ENCODE data around the gene SHANK1. TPM values are rescaled to one million over a fixed set of nuclear protein-coding genes. Genes with fewer than 3 reads are reported as not detected.
"Not testable (repeated sequence)": the region's sequence is repeated elsewhere in the genome, so short reads cannot be mapped to it uniquely, and the experiment has no call there.

The SHANK1 gene
- not detected for total RNA-seq

DNA sequence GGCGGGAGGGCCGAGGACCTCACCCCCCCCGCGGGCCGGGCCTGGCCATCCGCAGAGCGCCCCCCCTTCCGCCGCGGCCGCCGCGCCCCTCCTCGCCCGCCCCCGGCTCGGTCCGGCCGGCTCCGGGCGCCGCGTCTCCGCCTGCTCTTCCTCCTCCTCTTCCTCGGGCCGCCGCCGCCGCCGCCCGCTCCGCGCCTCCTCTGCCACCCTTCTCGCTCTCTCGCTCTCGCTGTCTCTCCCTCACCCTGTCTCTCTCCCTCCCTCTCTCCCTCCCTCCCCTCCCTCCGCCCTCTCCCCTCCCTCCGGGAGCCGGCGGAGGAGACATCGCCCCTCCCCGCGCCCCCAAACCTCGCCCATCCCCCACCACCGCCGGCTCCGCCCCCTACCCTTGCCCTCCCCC is at the start of gene SHANK1:
TSS of gene SHANK1 (minus strand) at position 237 of the 400 bp plus-strand sequence. CDS start 2,883 bp downstream, outside the sequence.
- peaks cover 8% of the 10 kb centered on the region for H3K4me1 Mint-ChIP-seq
- no peak within 1 kb of the TSS for H3K4me3 Mint-ChIP-seq
- no peaks in the 10 kb centered on the region for H3K36me3 Mint-ChIP-seq (ENCODE audit: low read depth)
- peaks cover 63% of the 10 kb centered on the region for H3K27me3 Mint-ChIP-seq
- no peaks in the 10 kb centered on the region for H3K9me3 Mint-ChIP-seq
- no peak for DNase-seq
- H3K27ac Mint-ChIP-seq = no peak within 1 kb of the TSS
- CTCF ChIA-PET = no interaction called here
- POLR2A ChIA-PET = no interaction called here

DNA sequence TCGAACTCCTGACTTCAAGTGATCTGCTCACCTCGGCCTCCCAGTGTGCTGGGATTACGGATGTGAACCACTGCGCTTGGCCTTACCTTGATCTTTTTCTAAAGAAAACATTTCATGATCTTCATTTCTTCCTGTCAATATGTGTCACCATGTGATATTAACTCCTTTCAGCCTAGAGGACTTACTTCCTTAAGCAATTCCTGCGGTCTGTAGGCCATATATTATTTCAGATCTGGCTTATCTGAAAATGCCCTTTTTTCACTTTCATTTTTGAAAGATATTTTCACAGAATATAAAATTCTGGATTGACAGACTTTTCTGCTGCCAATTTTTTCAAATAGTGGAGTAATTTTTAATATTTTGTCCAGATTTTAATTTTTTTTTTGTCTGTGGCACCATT is 48.7 kb upstream of the SHANK1 start:
- no peaks in the 10 kb centered on the region for H3K9me3 Mint-ChIP-seq
- no peaks in the 10 kb centered on the region for H3K4me1 Mint-ChIP-seq
- H3K36me3 Mint-ChIP-seq (ENCODE audit: low read depth) = no peaks in the 10 kb centered on the region
- CTCF ChIA-PET = no interaction called here
- H3K27ac Mint-ChIP-seq = no peak overlapping the region
- no peak for DNase-seq
- POLR2A ChIA-PET = no interaction called here
- no peaks in the 10 kb centered on the region for H3K27me3 Mint-ChIP-seq
- H3K4me3 Mint-ChIP-seq = no peak overlapping the region

GRCh38 chr19:50767263-50767662 is 47.7 kb upstream of the SHANK1 start:
- H3K36me3 Mint-ChIP-seq (ENCODE audit: low read depth); H3K27ac Mint-ChIP-seq; POLR2A ChIA-PET; H3K4me3 Mint-ChIP-seq; CTCF ChIA-PET; DNase-seq; H3K4me1 Mint-ChIP-seq; H3K9me3 Mint-ChIP-seq; H3K27me3 Mint-ChIP-seq: not testable (repeated sequence)

GRCh38 chr19:50766746-50767145 is 47.1 kb upstream of the SHANK1 start:
- H3K27ac Mint-ChIP-seq; H3K4me1 Mint-ChIP-seq; H3K9me3 Mint-ChIP-seq; H3K36me3 Mint-ChIP-seq (ENCODE audit: low read depth); H3K27me3 Mint-ChIP-seq; DNase-seq; H3K4me3 Mint-ChIP-seq: not testable (repeated sequence)
- ChIA-PET POLR2A (interaction anchor here (0.5 kb wide), 1 partner anchor 9 kb away, joined by 5 read pairs; no protein-coding TSS in a partner anchor), CTCF (interaction anchor here (0.6 kb wide), 1 partner anchor 8 kb away, joined by 4 read pairs; no protein-coding TSS in a partner anchor)

DNA sequence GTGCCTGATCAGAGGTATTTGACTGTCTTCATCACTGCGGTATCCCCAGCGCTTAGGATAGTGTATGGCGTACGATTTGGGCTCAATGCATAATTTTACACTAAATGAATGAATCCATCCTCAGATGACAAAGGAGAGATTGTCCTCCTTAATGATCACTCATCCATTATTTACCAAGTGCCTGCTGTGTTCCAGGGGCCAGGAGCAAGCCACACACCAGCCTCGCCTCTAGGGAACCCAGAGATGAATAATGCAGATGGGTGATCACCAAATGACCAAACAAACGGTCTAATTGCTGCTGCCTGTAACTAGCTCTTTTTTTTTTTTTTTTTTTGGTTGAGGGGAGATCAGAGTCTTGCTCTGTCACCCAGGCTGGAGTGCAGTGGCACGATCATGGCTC is 44.8 kb upstream of the SHANK1 start:
- H3K27me3 Mint-ChIP-seq = no peaks in the 10 kb centered on the region
- no peak for DNase-seq
- ChIA-PET POLR2A (no interaction called here), CTCF (interaction anchor here (0.6 kb wide), 1 partner anchor 424 kb away, joined by 3 read pairs; no protein-coding TSS in a partner anchor)
- no peaks in the 10 kb centered on the region for H3K4me1 Mint-ChIP-seq
- no peak overlapping the region for H3K4me3 Mint-ChIP-seq
- no peak overlapping the region for H3K27ac Mint-ChIP-seq
- H3K36me3 Mint-ChIP-seq (ENCODE audit: low read depth) = no peaks in the 10 kb centered on the region
- H3K9me3 Mint-ChIP-seq = peaks cover 3% of the 10 kb centered on the region

DNA sequence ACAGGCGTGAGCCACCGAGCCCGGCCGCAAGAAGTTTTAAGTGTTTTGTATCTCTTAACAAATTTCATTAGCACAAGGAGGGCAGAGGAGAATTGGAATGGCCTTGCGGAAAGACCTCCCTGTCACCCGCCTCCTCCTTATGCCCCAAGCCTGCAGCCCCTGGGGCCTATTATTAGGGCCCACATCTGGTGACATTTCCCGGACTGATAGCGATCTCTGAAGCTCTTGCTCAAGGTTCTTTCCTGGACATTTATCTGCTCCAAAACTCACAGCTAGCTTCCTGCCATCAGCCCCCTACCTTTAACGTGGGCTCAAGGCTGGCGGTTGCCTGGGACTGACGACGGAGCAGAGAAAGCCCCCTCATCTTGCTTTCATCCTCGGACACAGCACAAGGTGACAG is 43.9 kb upstream of the SHANK1 start:
- H3K27me3 Mint-ChIP-seq; H3K4me1 Mint-ChIP-seq; H3K9me3 Mint-ChIP-seq; CTCF ChIA-PET; H3K4me3 Mint-ChIP-seq; H3K36me3 Mint-ChIP-seq (ENCODE audit: low read depth); POLR2A ChIA-PET; H3K27ac Mint-ChIP-seq; DNase-seq: not testable (repeated sequence)

DNA sequence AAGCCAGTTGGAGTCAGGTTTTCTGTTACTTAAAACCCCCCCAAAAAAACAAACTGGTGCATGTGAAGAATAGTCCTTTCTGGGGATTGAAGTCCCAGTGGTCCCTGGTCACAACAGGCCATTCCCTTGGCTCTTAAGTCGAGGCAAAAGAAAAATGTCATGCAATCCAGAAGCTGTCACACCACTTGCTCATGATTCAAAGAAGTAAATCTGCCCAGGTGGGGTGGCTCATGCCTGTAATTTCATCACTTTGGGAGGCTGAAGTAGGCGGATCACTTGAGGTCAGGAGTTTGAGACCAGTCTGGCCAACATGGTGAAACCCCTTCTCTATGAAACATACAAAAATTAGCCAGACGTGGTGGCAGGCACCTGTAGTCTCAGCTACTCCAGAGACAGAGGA is 41.9 kb upstream of the SHANK1 start:
- H3K27me3 Mint-ChIP-seq; H3K36me3 Mint-ChIP-seq (ENCODE audit: low read depth); H3K4me3 Mint-ChIP-seq; H3K4me1 Mint-ChIP-seq; H3K27ac Mint-ChIP-seq; H3K9me3 Mint-ChIP-seq; DNase-seq; CTCF ChIA-PET: not testable (repeated sequence)
- POLR2A ChIA-PET = interaction anchor here (0.6 kb wide), 1 partner anchor 27 kb away, joined by 3 read pairs; no protein-coding TSS in a partner anchor

DNA sequence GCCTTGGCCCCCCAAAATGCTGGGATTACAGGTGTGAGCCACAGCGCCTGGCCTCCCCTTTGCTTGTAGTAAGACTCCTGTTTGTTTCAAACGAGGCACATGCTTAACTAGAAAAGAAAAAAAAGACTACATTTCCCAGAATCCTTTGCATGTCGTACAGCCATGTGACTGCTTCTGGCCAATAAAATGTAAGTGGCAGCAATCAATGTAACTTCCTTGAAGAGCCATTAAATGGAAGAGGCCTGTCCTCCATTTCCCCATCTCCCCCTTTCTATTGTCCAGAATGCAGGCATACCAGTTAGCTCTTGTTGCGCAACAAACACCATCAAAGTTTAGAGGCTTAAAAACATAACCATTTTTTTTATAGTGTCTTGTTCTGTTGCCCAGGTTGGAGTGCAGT is 40.3 kb upstream of the SHANK1 start:
- Mint-ChIP-seq H3K4me1 (no peaks in the 10 kb centered on the region), H3K9me3 (peaks cover 3% of the 10 kb centered on the region), H3K27me3 (peaks cover 2% of the 10 kb centered on the region), H3K4me3 (no peak overlapping the region), H3K27ac (no peak overlapping the region), H3K36me3 (ENCODE audit: low read depth) (no peaks in the 10 kb centered on the region)
- ChIA-PET POLR2A (no interaction called here), CTCF (no interaction called here)
- no peak for DNase-seq

DNA sequence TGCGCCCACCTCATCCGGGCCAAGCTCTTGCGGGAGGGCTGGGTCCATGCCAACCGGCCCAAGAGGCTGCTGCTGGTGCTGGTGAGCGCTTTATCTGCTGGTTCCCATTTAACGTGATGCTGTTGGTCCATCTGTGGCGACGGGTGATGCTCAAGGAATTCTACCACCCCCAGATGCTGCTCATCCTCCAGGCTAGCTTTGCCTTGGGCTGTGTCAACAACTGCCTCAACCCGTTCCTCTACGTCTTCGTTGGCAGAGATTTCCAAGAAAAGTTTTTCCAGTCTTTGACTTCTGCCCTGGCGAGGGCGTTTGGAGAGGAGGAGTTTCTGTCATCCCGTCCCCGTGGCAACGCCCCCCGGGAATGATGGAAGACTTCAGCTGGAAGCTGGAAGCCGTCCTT is 39.5 kb upstream of the SHANK1 start:
- POLR2A ChIA-PET; H3K27ac Mint-ChIP-seq; CTCF ChIA-PET; H3K4me3 Mint-ChIP-seq; H3K27me3 Mint-ChIP-seq; H3K4me1 Mint-ChIP-seq; H3K36me3 Mint-ChIP-seq (ENCODE audit: low read depth); H3K9me3 Mint-ChIP-seq; DNase-seq: not testable (repeated sequence)

- H3K27ac Mint-ChIP-seq; DNase-seq; H3K27me3 Mint-ChIP-seq; H3K4me1 Mint-ChIP-seq; CTCF ChIA-PET; H3K36me3 Mint-ChIP-seq (ENCODE audit: low read depth); H3K4me3 Mint-ChIP-seq; H3K9me3 Mint-ChIP-seq; POLR2A ChIA-PET: not testable (repeated sequence)
Observed at GRCh38 chr19:50757624-50758023, 38.0 kb upstream of the SHANK1 start.

GRCh38 chr19:50756244-50756643 is 36.6 kb upstream of the SHANK1 start:
- CTCF ChIA-PET = interaction anchor here (0.7 kb wide), 1 partner anchor 28 kb away, joined by 4 read pairs; no protein-coding TSS in a partner anchor
- H3K4me1 Mint-ChIP-seq; DNase-seq; H3K36me3 Mint-ChIP-seq (ENCODE audit: low read depth); H3K4me3 Mint-ChIP-seq; H3K27ac Mint-ChIP-seq; POLR2A ChIA-PET; H3K27me3 Mint-ChIP-seq; H3K9me3 Mint-ChIP-seq: not testable (repeated sequence)

DNA sequence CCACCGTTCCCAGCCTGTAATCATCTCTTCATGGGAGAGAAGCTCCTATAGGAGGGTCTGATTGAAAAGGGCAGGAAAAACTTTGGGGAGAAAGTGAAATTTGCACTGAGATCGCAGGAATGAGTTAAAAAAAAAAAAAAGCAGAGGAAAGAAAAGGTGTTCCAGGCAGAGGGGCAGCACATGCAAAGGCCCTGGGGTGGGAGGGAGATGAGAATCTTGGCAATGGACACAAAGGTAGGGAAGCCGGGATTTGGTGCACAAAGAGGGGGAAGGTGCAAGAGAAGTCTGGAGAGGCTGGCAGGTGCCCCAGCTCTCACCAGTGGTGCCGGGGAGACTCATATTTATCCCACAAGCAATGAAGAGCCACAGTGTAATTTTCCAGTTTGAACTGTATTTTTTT is 34.3 kb upstream of the SHANK1 start:
- no peaks in the 10 kb centered on the region for H3K9me3 Mint-ChIP-seq
- no peaks in the 10 kb centered on the region for H3K4me1 Mint-ChIP-seq
- H3K36me3 Mint-ChIP-seq (ENCODE audit: low read depth) = no peaks in the 10 kb centered on the region
- H3K4me3 Mint-ChIP-seq = no peak overlapping the region
- no peak for DNase-seq
- ChIA-PET CTCF (no interaction called here), POLR2A (no interaction called here)
- peaks cover 2% of the 10 kb centered on the region for H3K27me3 Mint-ChIP-seq
- no peak overlapping the region for H3K27ac Mint-ChIP-seq

- CTCF ChIA-PET = no interaction called here
- no peak for DNase-seq
Observed at GRCh38 chr19:50750010-50750409, 30.4 kb upstream of the SHANK1 start.

GRCh38 chr19:50749490-50749889 is 29.9 kb upstream of the SHANK1 start:
- DNase-seq = no peak
- Mint-ChIP-seq H3K4me3 (no peak overlapping the region), H3K4me1 (no peaks in the 10 kb centered on the region), H3K9me3 (no peaks in the 10 kb centered on the region), H3K27me3 (no peaks in the 10 kb centered on the region), H3K36me3 (ENCODE audit: low read depth) (no peaks in the 10 kb centered on the region), H3K27ac (no peak overlapping the region)
- POLR2A ChIA-PET = no interaction called here
- CTCF ChIA-PET = no interaction called here

More at GRCh38 chr19:50750010-50750409, 30.4 kb upstream of the SHANK1 start:
- Mint-ChIP-seq H3K9me3 (no peaks in the 10 kb centered on the region), H3K27ac (no peak overlapping the region), H3K4me1 (no peaks in the 10 kb centered on the region), H3K4me3 (no peak overlapping the region), H3K36me3 (ENCODE audit: low read depth) (no peaks in the 10 kb centered on the region), H3K27me3 (no peaks in the 10 kb centered on the region)
- POLR2A ChIA-PET = no interaction called here

Measured in activated CD4-positive, alpha-beta T cell treated with anti-CD3 and anti-CD28 coated beads, Interleukin-2, amount 10 ng/mL, durations not matched to agents 7 days and 5 days (primary cell).